GM15510 (cell line): ENCODE data around the gene ZFHX2.

Experiments
- POLR2A ChIP-seq: IDR thresholded peaks from 3 replicates; pipeline ENCODE4 v1.6.1; 2011; ENCODE audit warnings: borderline replicate concordance; ENCODE audit not compliant: insufficient read length; ENCODE audit errors: extremely low read depth

The ZFHX2 gene

DNA sequence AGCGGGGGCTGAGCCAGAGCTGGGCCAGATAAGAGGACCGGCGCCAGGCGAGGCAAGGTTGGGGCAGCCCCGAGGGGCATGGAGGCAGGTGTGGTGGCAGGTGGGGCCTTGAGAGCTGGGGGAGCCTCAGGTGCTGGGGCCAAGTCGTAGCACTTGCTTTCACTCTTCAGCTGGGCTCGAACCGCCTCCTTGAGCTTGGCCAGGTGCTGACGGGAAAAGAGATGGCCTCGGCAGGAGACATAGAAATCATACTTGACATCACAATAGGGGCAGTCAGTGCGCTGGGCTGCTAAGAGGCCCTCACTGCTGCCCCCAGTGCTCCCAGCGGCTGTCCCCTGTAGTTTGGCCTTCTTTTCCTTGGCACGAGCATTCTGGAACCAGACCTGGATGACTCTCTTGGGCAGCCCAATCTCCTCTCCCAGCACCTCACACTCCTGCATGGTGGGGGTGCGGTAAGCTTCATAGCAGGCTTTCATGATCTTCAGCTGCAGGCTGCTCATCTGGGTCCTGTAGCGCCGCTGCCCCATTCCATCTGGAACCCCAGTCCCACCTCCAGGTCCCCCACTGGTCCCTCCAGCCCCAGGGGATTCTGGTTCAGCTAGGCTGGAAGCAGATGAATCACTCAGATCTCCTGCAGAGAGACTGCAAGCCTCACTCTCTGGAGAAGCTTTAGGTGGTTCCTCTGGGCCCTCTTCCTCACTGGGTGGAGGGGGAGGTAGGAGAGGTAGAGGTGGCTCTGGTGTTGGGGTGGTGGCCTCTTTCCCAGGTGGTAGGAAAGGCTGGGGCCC lies 28.1 kb downstream of the ZFHX2 start:
- TF ChIP-seq POLR2A: no peak

GRCh38 chr14:23522643-23523198 lies 28.8 kb downstream of the ZFHX2 start:
- TF ChIP-seq POLR2A: no peak

GRCh38 chr14:23521785-23522640 lies 29.6 kb downstream of the ZFHX2 start:
- TF ChIP-seq POLR2A: no peak

GRCh38 chr14:23520899-23521533 lies 30.5 kb downstream of the ZFHX2 start:
- TF ChIP-seq POLR2A: no peak

- TF ChIP-seq POLR2A: no peak
Measured at GRCh38 chr14:23518709-23519108, 32.9 kb downstream of the ZFHX2 start.

- TF ChIP-seq POLR2A: no peak
Measured at GRCh38 chr14:23517650-23518326, 33.8 kb downstream of the ZFHX2 start.

GRCh38 chr14:23514644-23514957 lies 37.0 kb downstream of the ZFHX2 start:
- no peak for TF ChIP-seq POLR2A

DNA sequence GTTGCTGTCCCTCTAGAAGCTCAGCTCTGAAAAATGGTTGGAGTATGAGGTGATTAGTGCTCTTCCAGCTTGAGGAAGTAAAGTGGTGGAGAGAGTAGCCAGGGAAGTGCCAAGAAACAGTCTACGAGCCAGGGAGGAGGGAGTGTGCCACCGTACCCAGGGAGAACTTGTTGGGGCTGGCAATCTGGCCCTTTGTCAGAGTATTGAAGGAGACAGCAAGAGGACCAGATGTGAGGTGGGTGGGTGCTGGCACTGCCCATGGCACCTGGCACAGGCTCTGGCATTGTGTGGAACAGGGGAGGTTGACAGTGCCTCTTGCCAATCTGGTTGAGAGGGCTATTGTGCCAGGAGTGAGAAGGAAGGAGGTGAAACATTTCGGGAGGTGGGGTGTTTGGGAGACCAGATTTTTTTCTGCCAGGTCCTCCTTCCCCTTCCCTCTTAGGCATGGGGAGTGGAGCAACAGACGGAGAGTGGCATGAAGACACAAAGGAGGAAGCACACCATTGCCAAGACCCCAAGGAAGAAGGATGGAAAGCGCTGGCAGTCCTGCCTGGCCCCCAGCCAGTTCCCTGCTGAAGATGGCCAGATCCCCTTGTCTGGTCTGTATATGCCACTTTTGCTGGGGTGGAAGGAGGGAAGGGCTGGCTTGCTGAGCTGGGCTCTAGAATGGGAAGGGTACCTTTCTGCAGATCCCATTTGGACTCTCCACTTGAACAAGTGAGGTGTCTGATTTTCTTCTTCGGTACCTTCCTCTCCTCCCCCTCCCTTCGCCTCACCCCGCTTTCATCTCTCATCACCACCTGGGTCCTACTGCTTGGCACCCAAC lies 37.5 kb downstream of the ZFHX2 start:
- TF ChIP-seq POLR2A: no peak

DNA sequence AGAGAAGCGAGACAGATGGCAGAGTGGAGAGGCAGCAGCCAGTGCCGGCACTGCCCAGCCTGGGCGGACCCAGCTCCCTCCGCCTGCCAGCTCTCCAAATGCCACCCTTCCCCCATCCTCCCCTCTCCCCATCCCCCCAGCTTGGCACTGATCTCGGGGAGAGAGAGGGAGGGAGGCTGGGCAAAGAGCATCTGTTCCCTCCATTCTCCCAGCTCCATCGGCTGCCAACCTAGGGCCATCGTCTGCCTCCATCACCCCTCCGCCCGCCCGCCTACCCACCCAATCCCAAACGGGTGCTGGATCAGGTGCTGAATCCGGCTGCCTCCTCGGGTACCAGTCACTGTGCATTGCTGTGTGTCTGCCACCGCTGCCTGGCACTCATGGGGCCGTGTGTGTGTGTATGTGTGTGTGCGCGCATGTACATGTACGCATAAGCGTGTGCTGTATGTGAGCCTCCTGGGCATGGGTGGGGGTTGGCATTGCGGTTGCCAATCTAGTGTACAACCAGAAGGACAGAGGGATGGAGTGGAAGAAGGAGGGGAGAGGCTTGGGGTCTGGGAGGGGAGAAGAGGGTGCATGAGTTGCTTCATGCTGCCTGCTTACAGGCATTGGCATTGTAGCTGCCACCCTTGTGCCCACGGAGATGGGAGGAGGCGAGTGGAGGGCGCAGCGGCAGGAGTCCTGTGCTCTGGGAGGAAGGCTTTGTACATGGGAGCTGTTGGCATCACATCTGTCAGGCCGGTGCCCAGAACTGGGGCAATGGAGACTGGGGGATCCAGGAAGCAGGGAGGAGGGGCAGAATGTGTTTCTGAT lies 38.4 kb downstream of the ZFHX2 start:
- no peak for TF ChIP-seq POLR2A

GRCh38 chr14:23512156-23512555 lies 39.4 kb downstream of the ZFHX2 start:
- no peak for TF ChIP-seq POLR2A

DNA sequence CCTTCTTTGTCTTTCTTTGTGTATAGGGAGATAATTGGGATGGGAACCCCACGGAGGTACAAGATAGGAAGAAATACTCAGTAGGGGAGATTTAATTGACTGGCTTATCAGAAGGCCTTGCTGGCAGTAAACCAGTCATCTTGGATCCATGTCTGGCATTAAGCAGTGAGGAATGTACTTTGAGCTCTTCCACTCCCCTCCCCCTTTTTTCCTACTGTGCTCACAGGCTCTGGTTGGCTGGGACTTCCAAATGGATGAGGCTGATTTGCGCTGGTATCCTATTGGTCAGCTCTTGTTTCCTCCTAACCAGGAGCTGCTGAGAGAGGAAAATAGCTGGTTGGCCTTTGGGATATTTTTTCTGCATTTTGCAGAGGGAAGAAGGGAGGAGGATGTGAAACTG lies 57.3 kb downstream of the ZFHX2 start:
- TF ChIP-seq POLR2A: no peak

DNA sequence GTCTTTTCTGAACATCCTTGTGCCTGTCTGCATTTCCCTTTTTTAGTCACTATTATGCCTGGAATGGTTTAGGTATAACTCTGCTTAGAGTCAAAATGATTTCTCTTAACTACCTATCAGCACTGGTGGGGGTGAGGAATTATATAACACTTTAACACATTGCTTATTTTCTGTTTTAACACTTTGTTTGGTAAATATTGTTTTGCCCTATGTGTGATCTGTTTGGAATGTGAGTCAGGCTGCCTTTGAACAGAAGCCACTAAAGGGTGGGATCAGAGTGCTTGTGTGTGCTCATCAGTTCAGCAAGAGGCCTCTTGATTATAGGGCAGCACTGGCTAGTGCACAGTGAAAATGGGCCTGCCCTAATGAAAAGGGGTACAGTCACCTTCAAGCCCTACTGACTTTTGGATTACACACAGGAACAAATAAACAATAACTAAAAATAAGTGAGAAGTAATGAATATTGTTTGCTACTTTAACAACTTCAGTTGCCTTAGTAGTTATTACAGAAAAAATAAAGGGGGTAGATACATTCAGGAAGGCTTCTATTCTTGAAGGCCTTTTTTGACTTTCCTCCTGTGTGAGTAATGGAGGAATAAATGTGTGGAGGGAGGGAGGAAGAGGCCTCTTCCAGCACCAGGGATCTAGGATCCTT lies 58.8 kb downstream of the ZFHX2 start:
- TF ChIP-seq POLR2A: no peak
